HEK293 (cell line): ENCODE results near the gene TMEM239.

Experiments
- CTCF ChIA-PET: fragments of 350-600 bp; formaldehyde crosslinking; extraction: SDS; loops from one replicate; lab custom pipeline; 2021; ENCODE audit warnings: antibody characterized with exemption; lab: Yijun Ruan, JAX
- POLR2A ChIA-PET: fragments of 300-600 bp; formaldehyde crosslinking; extraction: SDS; loops from one replicate; lab custom pipeline; 2020; ENCODE audit warnings: antibody characterized with exemption, inconsistent platforms; lab: Yijun Ruan, JAX
- H3K27ac ChIP-seq: fragments of 200-500 bp; sonication (Bioruptor generic); 2 replicates; pipeline ENCODE4 v1.5.1; 2014; ENCODE audit warnings: low read depth, low read length, control low read depth, inconsistent platforms; ENCODE audit errors: extremely low read depth
- H3K36me3 ChIP-seq, 2 experiments: fragments of 200-500 bp in 1 of 2; sonication (Bioruptor generic) in 1 of 2; 1 replicate in 1 of 2; 2 replicates in 1 of 2; pipeline ENCODE4 v1.5.1; 2014 to 2017; ENCODE audit warnings: inconsistent platforms in 2 of 2, low read length in 2 of 2; ENCODE audit not compliant: control insufficient read depth in 2 of 2, insufficient read depth in 1 of 2
- H3K4me1 ChIP-seq: fragments of 200-500 bp; sonication (Bioruptor generic); 2 replicates; pipeline ENCODE4 v1.5.1; 2014; ENCODE audit warnings: mild to moderate bottlenecking, low read length, inconsistent platforms; ENCODE audit not compliant: control insufficient read depth, insufficient read depth
- H3K4me3 ChIP-seq: 2 replicates; pipeline ENCODE4 v1.5.1; 2011; ENCODE audit warnings: low read depth, mild to moderate bottlenecking, control low read depth, low read length, moderate library complexity
- H3K9me3 ChIP-seq: fragments of 200-500 bp; sonication (Bioruptor generic); 2 replicates; pipeline ENCODE4 v1.5.1; 2014; ENCODE audit warnings: low read depth, low read length, inconsistent platforms; ENCODE audit not compliant: control insufficient read depth, insufficient read depth
- BCL11B ChIP-seq: fragments of 450-650 bp; formaldehyde crosslinking; IDR thresholded peaks from 2 replicates; pipeline ENCODE4 v1.5.1; 2016; ENCODE audit warnings: low read depth, missing biosample characterization, missing genetic modification characterization
- GFI1B ChIP-seq: fragments of 450-650 bp; formaldehyde crosslinking; IDR thresholded peaks from 2 replicates; pipeline ENCODE4 v1.5.1; 2016; ENCODE audit warnings: missing biosample characterization, missing genetic modification characterization
- GLI4 ChIP-seq: fragments of 450-650 bp; formaldehyde crosslinking; IDR thresholded peaks from 2 replicates; pipeline ENCODE4 v1.5.1; 2016; ENCODE audit warnings: missing biosample characterization, missing genetic modification characterization
- HOXC10 ChIP-seq: sonication (generic); formaldehyde crosslinking; IDR thresholded peaks from 2 replicates; pipeline ENCODE4 v1.8.1; 2023; ENCODE audit warnings: mild to moderate bottlenecking, missing genetic modification reagents
- PATZ1 ChIP-seq: fragments of 450-650 bp; formaldehyde crosslinking; IDR thresholded peaks from 2 replicates; pipeline ENCODE4 v1.5.1; 2016; ENCODE audit warnings: missing biosample characterization, missing genetic modification characterization
- REPIN1 ChIP-seq: fragments of 450-650 bp; formaldehyde crosslinking; IDR thresholded peaks from 2 replicates; pipeline ENCODE4 v1.5.1; 2017; ENCODE audit warnings: missing biosample characterization, missing genetic modification characterization, low read depth
- REST ChIP-seq: fragments of 450-650 bp; formaldehyde crosslinking; IDR thresholded peaks from 2 replicates; pipeline ENCODE4 v1.5.1; 2016; ENCODE audit warnings: missing biosample characterization, missing genetic modification characterization
- YY1 ChIP-seq: fragments of 450-650 bp; formaldehyde crosslinking; IDR thresholded peaks from 2 replicates; pipeline ENCODE4 v1.5.1; 2018; ENCODE audit warnings: missing biosample characterization, missing genetic modification characterization
- ZBTB21 ChIP-seq: fragments of 450-650 bp; formaldehyde crosslinking; IDR thresholded peaks from 2 replicates; pipeline ENCODE4 v1.5.1; 2017; ENCODE audit warnings: missing biosample characterization, missing genetic modification characterization
- ZNF16 ChIP-seq: fragments of 450-650 bp; formaldehyde crosslinking; IDR thresholded peaks from 2 replicates; pipeline ENCODE4 v1.5.1; 2016; ENCODE audit warnings: low read depth, missing biosample characterization, missing genetic modification characterization
- ZNF211 ChIP-seq: fragments of 450-650 bp; formaldehyde crosslinking; IDR thresholded peaks from 2 replicates; pipeline ENCODE4 v1.5.1; 2016; ENCODE audit warnings: low read depth, missing biosample characterization, missing genetic modification characterization
- ZNF223 ChIP-seq: fragments of 450-650 bp; formaldehyde crosslinking; IDR thresholded peaks from 2 replicates; pipeline ENCODE4 v1.5.1; 2016; ENCODE audit warnings: missing biosample characterization, missing genetic modification characterization
- ZNF292 ChIP-seq: fragments of 450-650 bp; formaldehyde crosslinking; IDR thresholded peaks from 2 replicates; pipeline ENCODE4 v1.5.1; 2016; ENCODE audit warnings: low read depth, missing biosample characterization, missing genetic modification characterization, borderline replicate concordance
- ZNF302 ChIP-seq: fragments of 450-650 bp; formaldehyde crosslinking; IDR thresholded peaks from 2 replicates; pipeline ENCODE4 v1.5.1; 2016; ENCODE audit warnings: missing biosample characterization, missing genetic modification characterization, low read depth
- ZNF335 ChIP-seq: fragments of 450-650 bp; formaldehyde crosslinking; conservative IDR thresholded peaks from 2 replicates; pipeline ENCODE4 v1.5.1; 2016; ENCODE audit warnings: missing biosample characterization, missing genetic modification characterization
- ZNF350 ChIP-seq: fragments of 450-650 bp; formaldehyde crosslinking; IDR thresholded peaks from 2 replicates; pipeline ENCODE4 v1.5.0; 2017; ENCODE audit warnings: missing biosample characterization, mild to moderate bottlenecking, missing genetic modification characterization
- ZNF37A ChIP-seq: fragments of 450-650 bp; IDR thresholded peaks from 2 replicates; pipeline ENCODE4 v1.5.1; 2018; ENCODE audit warnings: missing biosample characterization, missing genetic modification characterization
- ZNF610 ChIP-seq: fragments of 450-650 bp; formaldehyde crosslinking; IDR thresholded peaks from 2 replicates; pipeline ENCODE4 v1.5.1; 2016; ENCODE audit warnings: missing biosample characterization, missing genetic modification characterization, borderline replicate concordance
- ZNF621 ChIP-seq: fragments of 450-650 bp; formaldehyde crosslinking; IDR thresholded peaks from 2 replicates; pipeline ENCODE4 v1.5.1; 2017; ENCODE audit warnings: missing biosample characterization, missing genetic modification characterization
- ZNF660 ChIP-seq: fragments of 450-650 bp; IDR thresholded peaks from 2 replicates; pipeline ENCODE4 v1.5.1; 2018; ENCODE audit warnings: missing biosample characterization, mild to moderate bottlenecking, missing genetic modification characterization
- ZNF76 ChIP-seq: fragments of 450-650 bp; formaldehyde crosslinking; IDR thresholded peaks from 2 replicates; pipeline ENCODE4; 2016; ENCODE audit warnings: low read depth, missing biosample characterization, missing genetic modification characterization, borderline replicate concordance
- ZNF776 ChIP-seq: fragments of 450-650 bp; formaldehyde crosslinking; IDR thresholded peaks from 2 replicates; pipeline ENCODE4 v1.5.0; 2017; ENCODE audit warnings: missing biosample characterization, missing genetic modification characterization, borderline replicate concordance
- ZXDB ChIP-seq: fragments of 450-650 bp; formaldehyde crosslinking; IDR thresholded peaks from 2 replicates; pipeline ENCODE4 v1.5.1; 2016; ENCODE audit warnings: missing biosample characterization, missing genetic modification characterization
- TF ChIP-seq, protein P1 (sequence below): fragments of 450-650 bp; formaldehyde crosslinking; IDR thresholded peaks from 2 replicates; pipeline ENCODE4 v1.5.1; 2016; ENCODE audit warnings: missing biosample characterization, missing genetic modification characterization
- TF ChIP-seq, protein P2 (sequence below): fragments of 450-650 bp; formaldehyde crosslinking; IDR thresholded peaks from 2 replicates; pipeline ENCODE4 v1.5.1; 2017; ENCODE audit warnings: missing biosample characterization, mild to moderate bottlenecking, missing genetic modification characterization, moderate library complexity
- TF ChIP-seq, protein P3 (sequence below): fragments of 450-650 bp; formaldehyde crosslinking; IDR thresholded peaks from 2 replicates; pipeline ENCODE4 v1.5.1; 2017; ENCODE audit warnings: missing biosample characterization, missing genetic modification characterization

TMEM239 gene

GRCh38 chr20:2820084-2820895, 4.1 kb downstream of the TMEM239 start:
- no peak overlapping the region for H3K4me3 ChIP-seq
- H3K9me3 ChIP-seq: no peaks in the 10 kb centered on the region
- POLR2A ChIA-PET: interaction anchor here (0.5 kb wide), 1 partner anchor 37 kb away, joined by 4 read pairs; no protein-coding TSS in a partner anchor
- H3K36me3 ChIP-seq: no peaks in the 10 kb centered on the region
- H3K4me1 ChIP-seq: peaks cover 9% of the 10 kb centered on the region
- CTCF ChIA-PET: interaction anchor here (1.2 to 1.5 kb wide), 2 partner anchors 68 kb away, joined by 4 read pairs; no protein-coding TSS in a partner anchor
- H3K27ac ChIP-seq: peak overlapping the region; percentile 36; the same call in 1 of the 2 replicates
- no peak for TF ChIP-seq ZNF37A (tag by site-specific recombination)
- no peak for TF ChIP-seq ZNF302 (tag by site-specific recombination)
- TF ChIP-seq HOXC10 (CRISPR knock-in tag): no peak
- TF ChIP-seq BCL11B (tag by site-specific recombination): no peak
- TF ChIP-seq, protein P1, sequence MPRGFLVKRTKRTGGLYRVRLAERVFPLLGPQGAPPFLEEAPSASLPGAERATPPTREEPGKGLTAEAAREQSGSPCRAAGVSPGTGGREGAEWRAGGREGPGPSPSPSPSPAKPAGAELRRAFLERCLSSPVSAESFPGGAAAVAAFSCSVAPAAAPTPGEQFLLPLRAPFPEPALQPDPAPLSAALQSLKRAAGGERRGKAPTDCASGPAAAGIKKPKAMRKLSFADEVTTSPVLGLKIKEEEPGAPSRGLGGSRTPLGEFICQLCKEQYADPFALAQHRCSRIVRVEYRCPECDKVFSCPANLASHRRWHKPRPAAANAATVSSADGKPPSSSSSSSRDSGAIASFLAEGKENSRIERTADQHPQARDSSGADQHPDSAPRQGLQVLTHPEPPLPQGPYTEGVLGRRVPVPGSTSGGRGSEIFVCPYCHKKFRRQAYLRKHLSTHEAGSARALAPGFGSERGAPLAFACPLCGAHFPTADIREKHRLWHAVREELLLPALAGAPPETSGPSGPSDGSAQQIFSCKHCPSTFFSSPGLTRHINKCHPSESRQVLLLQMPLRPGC (tag by site-specific recombination): no peak
- no peak for TF ChIP-seq REPIN1 (tag by site-specific recombination)
- TF ChIP-seq ZNF660 (tag by site-specific recombination): no peak
- peak; percentile 75 for TF ChIP-seq ZXDB (tag by site-specific recombination)
- no peak for TF ChIP-seq ZNF223 (tag by site-specific recombination)
- TF ChIP-seq PATZ1 (tag by site-specific recombination): no peak
- TF ChIP-seq REST (tag by site-specific recombination): no peak
- TF ChIP-seq GFI1B (tag by site-specific recombination): no peak
- no peak for TF ChIP-seq ZNF16
- TF ChIP-seq ZNF776: no peak
- no peak for TF ChIP-seq ZBTB21 (tag by site-specific recombination)
- TF ChIP-seq ZNF292 (tag by site-specific recombination): no peak
- no peak for TF ChIP-seq GLI4
- TF ChIP-seq ZNF76 (tag by site-specific recombination): no peak
- TF ChIP-seq, protein P2, sequence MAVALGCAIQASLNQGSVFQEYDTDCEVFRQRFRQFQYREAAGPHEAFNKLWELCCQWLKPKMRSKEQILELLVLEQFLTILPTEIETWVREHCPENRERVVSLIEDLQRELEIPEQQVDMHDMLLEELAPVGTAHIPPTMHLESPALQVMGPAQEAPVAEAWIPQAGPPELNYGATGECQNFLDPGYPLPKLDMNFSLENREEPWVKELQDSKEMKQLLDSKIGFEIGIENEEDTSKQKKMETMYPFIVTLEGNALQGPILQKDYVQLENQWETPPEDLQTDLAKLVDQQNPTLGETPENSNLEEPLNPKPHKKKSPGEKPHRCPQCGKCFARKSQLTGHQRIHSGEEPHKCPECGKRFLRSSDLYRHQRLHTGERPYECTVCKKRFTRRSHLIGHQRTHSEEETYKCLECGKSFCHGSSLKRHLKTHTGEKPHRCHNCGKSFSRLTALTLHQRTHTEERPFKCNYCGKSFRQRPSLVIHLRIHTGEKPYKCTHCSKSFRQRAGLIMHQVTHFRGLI (tag by site-specific recombination): no peak
- TF ChIP-seq YY1 (tag by site-specific recombination): no peak
- peak; percentile 72 for TF ChIP-seq ZNF335 (tag by site-specific recombination)
- TF ChIP-seq, protein P3, sequence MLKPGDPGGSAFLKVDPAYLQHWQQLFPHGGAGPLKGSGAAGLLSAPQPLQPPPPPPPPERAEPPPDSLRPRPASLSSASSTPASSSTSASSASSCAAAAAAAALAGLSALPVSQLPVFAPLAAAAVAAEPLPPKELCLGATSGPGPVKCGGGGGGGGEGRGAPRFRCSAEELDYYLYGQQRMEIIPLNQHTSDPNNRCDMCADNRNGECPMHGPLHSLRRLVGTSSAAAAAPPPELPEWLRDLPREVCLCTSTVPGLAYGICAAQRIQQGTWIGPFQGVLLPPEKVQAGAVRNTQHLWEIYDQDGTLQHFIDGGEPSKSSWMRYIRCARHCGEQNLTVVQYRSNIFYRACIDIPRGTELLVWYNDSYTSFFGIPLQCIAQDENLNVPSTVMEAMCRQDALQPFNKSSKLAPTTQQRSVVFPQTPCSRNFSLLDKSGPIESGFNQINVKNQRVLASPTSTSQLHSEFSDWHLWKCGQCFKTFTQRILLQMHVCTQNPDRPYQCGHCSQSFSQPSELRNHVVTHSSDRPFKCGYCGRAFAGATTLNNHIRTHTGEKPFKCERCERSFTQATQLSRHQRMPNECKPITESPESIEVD (tag by site-specific recombination): peak; percentile 63
- TF ChIP-seq ZNF610 (tag by site-specific recombination): peak; percentile 21; the same call in 1 of the 2 replicates
- no peak for TF ChIP-seq ZNF621
- no peak for TF ChIP-seq ZNF350 (tag by site-specific recombination)
- no peak for TF ChIP-seq ZNF211
